Body of pancreas (tissue), 4 donors: Measurements from ENCODE around the gene WSB2. TPM values are rescaled to one million over a fixed set of nuclear protein-coding genes. Genes with fewer than 3 reads are reported as not detected.
"Not testable (repeated sequence)": the region's sequence is repeated elsewhere in the genome, so short reads cannot be mapped to it uniquely, and the experiment has no call there.

ENCODE experiments used
- ATAC-seq: fragments of 150-250 bp; one replicate; pipeline ENCODE4 v1.9.1; 2016
- DNase-seq, 4 donors: peaks; one replicate each; pipeline ENCODE4 v3.0.0-alpha.2; 2019
- H3K27ac ChIP-seq, 4 donors: fragments of 200-600 bp; sonication (generic); 1 replicate in 3 of 4; 2 replicates in 1 of 4; pipeline versions ENCODE4 v1.5.1 to v1.6.1; 2016 to 2019; ENCODE audit warnings: mild to moderate bottlenecking in 1 of 4, mixed read lengths in 1 of 4, moderate library complexity in 1 of 4
- H3K27me3 ChIP-seq, 2 donors: fragments of 200-600 bp; sonication (generic); one replicate each; pipeline ENCODE4 v1.6.0; 2016; ENCODE audit warnings: mild to moderate bottlenecking in 1 of 2
- H3K36me3 ChIP-seq, 2 donors: fragments of 200-600 bp; sonication (generic); replicated peaks in 1 of 2; 2 replicates each; pipeline ENCODE4 v1.5.1; 2016; ENCODE audit warnings: low read depth in 2 of 2; ENCODE audit not compliant: insufficient read depth in 1 of 2
- H3K4me1 ChIP-seq: fragments of 200-600 bp; sonication (generic); one replicate; pipeline ENCODE4 v1.6.0; 2016
- H3K4me3 ChIP-seq, 2 donors: fragments of 200-600 bp; sonication (generic); 1 replicate in 1 of 2; 2 replicates in 1 of 2; pipeline ENCODE4 v1.5.1; 2016 to 2019
- H3K9me3 ChIP-seq, 3 donors: fragments of 200-600 bp; sonication (generic); 1 replicate in 2 of 3; 2 replicates in 1 of 3; pipeline ENCODE4 v1.5.1; 2016
- CTCF ChIP-seq, 7 experiments: fragments of 450-650 bp in 4 of 7; fragments of 200-600 bp in 3 of 7; sonication (generic) in 3 of 7; IDR thresholded peaks; one replicate each; pipeline ENCODE4 v1.5.1; 2016 to 2019; ENCODE audit warnings: antibody characterized with exemption in 7 of 7
- POLR2A ChIP-seq, 3 donors: fragments of 450-650 bp; IDR thresholded peaks; one replicate each; pipeline ENCODE4 v1.6.1; 2016; ENCODE audit warnings: antibody characterized with exemption in 3 of 3, mild to moderate bottlenecking in 2 of 3
- WGBS, 2 donors: methylation state at CpG; one replicate each; pipeline ENCODE4 v1.1.5; 2017; 5-methylcytosine and 5-hydroxymethylcytosine counted together
- intact Hi-C: fragments of 100-400 bp; cut with DNase I; formaldehyde crosslinking; loops from one replicate; pipeline ENCODE4 v1.15.1; 2023
- total RNA-seq, 2 donors: library from RNA; depleted of rRNA; stranded (reverse); fragments of >200 nt; gene quantifications; one replicate each; pipeline ENCODE4 v1.1.0, GENCODE V29; 2016

WSB2 gene
- total RNA-seq, 2 donors from 2014 or later: 28.7 to 48.0 TPM

DNA sequence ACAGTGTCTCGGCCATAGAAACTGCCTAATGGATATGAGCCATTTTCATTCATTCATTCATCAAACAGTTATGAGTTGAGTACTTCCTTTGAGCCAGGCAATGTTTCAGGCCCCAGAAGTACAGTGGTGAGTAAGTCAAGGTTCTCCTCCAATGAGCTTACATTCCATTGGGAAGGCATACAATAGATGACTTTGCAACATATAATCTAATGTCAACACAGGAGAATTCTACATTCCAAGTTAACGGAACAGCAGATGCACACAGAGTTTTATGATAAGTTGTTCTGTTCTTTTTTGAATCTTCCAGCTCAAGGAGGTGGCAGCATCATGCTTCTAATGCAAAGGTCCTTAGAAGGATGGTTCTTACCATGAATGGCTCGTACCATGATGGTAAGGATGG lies 47.7 kb downstream of the WSB2 start:
- H3K36me3 ChIP-seq: no peaks in the 10 kb centered on the region
- H3K4me3 ChIP-seq: no peak overlapping the region
- TF ChIP-seq POLR2A (IDR thresholded peaks at IDR 0.05) (no peak), CTCF (IDR thresholded peaks at IDR 0.05) (no peak)
- H3K27ac ChIP-seq: no peak overlapping the region
- intact Hi-C loops: no loop called here
- H3K9me3 ChIP-seq: no peaks in the 10 kb centered on the region
- no peak for ATAC-seq
- DNase-seq: no peak
- WGBS, 2 donors: 77 to 80% methylated on average over 3 of the region's 3 CpGs
- no peaks in the 10 kb centered on the region for H3K27me3 ChIP-seq
- peaks cover 22% of the 10 kb centered on the region for H3K4me1 ChIP-seq

GRCh38 chr12:118011961-118012360 lies 49.0 kb downstream of the WSB2 start:
- no peak for DNase-seq
- TF ChIP-seq CTCF (IDR thresholded peaks at IDR 0.05): no peak
- TF ChIP-seq POLR2A (IDR thresholded peaks at IDR 0.05): no peak
- H3K4me1 ChIP-seq: peaks cover 11% of the 10 kb centered on the region
- no peak overlapping the region for H3K27ac ChIP-seq
- no peaks in the 10 kb centered on the region for H3K9me3 ChIP-seq
- 88% methylated on average over 3 of the region's 3 CpGs for WGBS, 2 donors
- no peaks in the 10 kb centered on the region for H3K27me3 ChIP-seq
- H3K36me3 ChIP-seq: no peaks in the 10 kb centered on the region
- ATAC-seq: no peak
- intact Hi-C loops: no loop called here
- no peak overlapping the region for H3K4me3 ChIP-seq

DNA sequence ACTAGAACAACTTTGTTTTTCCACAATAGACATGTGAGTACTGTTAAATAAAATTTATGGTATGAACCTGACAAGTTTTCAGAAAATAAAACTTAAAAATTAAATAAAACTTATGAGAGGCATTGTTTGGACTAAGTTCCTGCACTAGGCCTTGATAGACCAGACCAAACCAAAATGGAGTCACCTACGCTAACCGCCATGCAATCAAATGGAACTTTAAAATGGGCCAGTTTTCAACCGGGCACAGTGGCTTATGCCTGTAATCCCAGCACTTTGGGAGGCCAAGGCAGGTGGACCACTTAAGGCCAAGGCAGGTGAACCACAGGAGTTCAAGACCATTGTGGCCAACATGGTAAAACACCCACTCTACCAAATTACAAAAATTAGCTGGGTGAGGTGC lies 49.6 kb downstream of the WSB2 start:
- TF ChIP-seq POLR2A (IDR thresholded peaks at IDR 0.05) (no peak), CTCF (IDR thresholded peaks at IDR 0.05) (no peak)
- DNase-seq (no peak), ATAC-seq (no peak)
- Histone ChIP-seq H3K36me3 (no peaks in the 10 kb centered on the region), H3K4me1 (peaks cover 10% of the 10 kb centered on the region), H3K27ac (no peak overlapping the region), H3K27me3 (no peaks in the 10 kb centered on the region), H3K9me3 (no peaks in the 10 kb centered on the region), H3K4me3 (no peak overlapping the region)
- intact Hi-C loops: no loop called here
- WGBS, 2 donors: 93 to 96% methylated on average over 3 of the region's 3 CpGs

- 93 to 96% methylated on average over 3 of the region's 3 CpGs for WGBS, 2 donors
Measured at GRCh38 chr12:118010903-118011302, 50.1 kb downstream of the WSB2 start.

GRCh38 chr12:117999806-118000205 lies 61.2 kb downstream of the WSB2 start:
- H3K36me3 ChIP-seq, H3K4me3 ChIP-seq, H3K9me3 ChIP-seq, H3K27me3 ChIP-seq, intact Hi-C loops, H3K4me1 ChIP-seq, ATAC-seq, H3K27ac ChIP-seq, DNase-seq: not testable (repeated sequence)
- 68 to 69% methylated on average over 2 of the region's 2 CpGs for WGBS, 2 donors

More at GRCh38 chr12:118010903-118011302, 50.1 kb downstream of the WSB2 start:
- TF ChIP-seq POLR2A (IDR thresholded peaks at IDR 0.05) (no peak), CTCF (IDR thresholded peaks at IDR 0.05) (no peak)
- H3K27ac ChIP-seq: no peak overlapping the region
- ATAC-seq (no peak), DNase-seq (no peak)
- H3K36me3 ChIP-seq: no peaks in the 10 kb centered on the region
- peaks cover 8% of the 10 kb centered on the region for H3K4me1 ChIP-seq
- intact Hi-C loops: no loop called here
- no peaks in the 10 kb centered on the region for H3K27me3 ChIP-seq
- no peak overlapping the region for H3K4me3 ChIP-seq
- no peaks in the 10 kb centered on the region for H3K9me3 ChIP-seq
